NCI-H524 treated with DMSO at 0.1 percent for 48 hours (cell line): ENCODE results near the gene HHIPL1.

Experiments
- DNase-seq: peaks from one replicate; lab custom pipeline; 2025; lab: John Stamatoyannopoulos, UW

HHIPL1 gene

GRCh38 chr14:99689266-99690236 is 44.6 kb downstream of the HHIPL1 start:
- no peak for DNase-seq

GRCh38 chr14:99690636-99691035 is 45.7 kb downstream of the HHIPL1 start:
- DNase-seq = no peak

GRCh38 chr14:99691111-99691885 is 46.4 kb downstream of the HHIPL1 start:
- DNase-seq = no peak

- DNase-seq = no peak
Observed at GRCh38 chr14:99693918-99694317, 49.0 kb downstream of the HHIPL1 start.

DNA sequence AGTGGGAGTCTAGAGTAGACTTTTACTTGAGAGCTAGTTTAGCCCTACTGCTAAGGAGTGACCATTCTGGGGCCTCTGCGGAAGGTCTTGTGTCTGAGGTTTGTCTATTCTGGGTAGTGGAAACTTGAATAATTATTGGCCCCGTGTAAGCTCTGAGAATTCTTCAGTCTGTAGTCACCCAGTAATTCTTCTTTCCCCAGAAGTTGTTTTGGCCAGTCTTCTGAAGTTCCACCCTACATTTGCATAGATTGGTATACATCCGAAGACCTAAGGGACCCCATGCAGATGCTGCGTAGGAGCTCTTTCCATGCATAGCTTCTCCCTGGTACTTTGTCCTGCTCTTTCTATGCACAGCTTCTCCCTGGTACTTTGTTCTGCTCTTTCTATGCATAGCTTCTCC is 52.0 kb downstream of the HHIPL1 start:
- no peak for DNase-seq

DNA sequence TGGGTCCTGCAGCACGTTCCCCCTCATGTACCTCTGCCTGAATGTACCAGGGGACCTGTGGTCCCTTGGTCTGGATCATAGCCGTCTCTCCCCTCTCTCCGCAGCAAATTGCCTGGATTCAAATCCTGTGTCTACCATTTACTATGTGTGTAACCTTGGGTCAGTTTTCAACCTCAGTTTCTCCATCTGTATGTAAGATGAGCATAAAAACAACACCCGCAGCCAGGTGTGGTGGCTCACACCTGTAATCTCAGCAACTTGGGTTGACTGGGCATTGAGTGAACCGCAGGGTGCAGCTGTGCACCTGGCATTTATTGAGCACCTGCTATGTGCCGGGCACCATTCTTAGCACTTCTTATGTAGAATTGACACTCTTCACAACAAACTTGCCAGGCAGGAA is 53.3 kb downstream of the HHIPL1 start:
- DNase-seq = no peak

GRCh38 chr14:99698642-99699041 is 53.7 kb downstream of the HHIPL1 start:
- DNase-seq = no peak

DNA sequence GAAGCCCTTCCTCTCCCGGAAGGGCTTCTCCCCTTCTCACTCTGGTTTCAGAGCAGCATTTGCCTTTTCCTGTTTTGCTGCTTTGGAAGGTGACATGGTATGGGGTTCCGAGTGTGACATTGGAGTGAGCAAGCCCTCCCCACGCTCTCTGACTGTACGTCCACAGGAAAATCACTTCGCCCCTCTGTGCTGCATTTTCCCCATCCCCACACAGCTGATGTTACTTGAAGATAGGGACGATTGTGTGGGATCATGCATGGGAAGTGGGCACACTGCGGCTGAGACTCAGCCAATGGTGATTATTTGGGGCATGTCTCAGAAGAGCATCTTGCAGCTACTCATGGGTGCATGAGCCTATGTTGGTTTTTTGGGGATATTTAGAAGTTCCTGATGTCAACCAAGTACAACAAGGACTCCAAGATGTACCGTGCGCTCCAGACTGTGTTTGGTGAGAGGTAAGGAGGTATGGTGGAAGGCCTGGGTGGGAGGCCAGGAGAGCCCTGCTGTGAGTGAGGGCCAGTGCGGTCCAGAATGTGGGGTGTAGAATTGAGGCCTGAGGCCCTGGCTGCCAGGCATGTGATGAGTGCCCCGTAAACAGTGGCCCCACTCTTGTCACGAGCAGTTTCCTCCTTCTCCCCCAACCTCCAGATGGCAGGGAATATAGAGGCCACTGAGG is 54.3 kb downstream of the HHIPL1 start:
- DNase-seq = no peak

DNA sequence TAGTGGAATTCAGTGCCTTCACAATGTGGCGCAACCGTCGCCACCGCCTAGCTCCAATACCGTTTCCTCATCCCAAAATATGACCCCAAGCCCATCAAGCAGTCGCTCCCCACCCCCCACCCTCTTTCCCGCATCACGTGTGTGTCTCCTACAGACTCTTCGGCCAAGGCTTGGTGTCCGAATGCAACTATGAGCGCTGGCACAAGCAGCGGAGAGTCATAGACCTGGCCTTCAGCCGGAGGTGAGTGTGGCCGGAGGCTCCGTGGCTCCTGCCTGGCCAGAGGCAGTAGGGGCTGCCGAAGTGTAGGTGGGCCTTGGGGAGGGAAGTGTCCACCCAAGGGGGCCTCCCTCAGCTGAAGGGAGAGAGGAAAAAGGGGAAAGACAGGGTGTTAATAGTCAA is 54.9 kb downstream of the HHIPL1 start:
- no peak for DNase-seq

DNA sequence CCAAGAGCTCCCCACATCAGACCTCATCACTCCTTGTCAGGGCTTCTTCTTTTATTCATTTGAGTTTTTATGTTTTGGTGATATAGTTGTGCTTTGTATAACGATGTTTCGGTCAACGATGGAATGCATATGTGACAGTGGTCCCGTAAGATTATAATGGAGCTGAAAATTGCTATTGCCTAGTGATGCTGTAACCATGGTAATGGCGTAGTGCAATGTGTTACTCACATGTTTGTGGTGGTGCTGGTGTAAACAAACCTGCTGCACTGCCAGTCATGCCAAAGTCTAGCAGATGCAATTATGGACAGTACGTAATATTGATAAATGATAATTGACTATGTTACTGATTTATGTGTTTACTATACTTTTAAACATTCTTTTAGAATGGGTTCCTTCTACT is 55.5 kb downstream of the HHIPL1 start:
- no peak for DNase-seq

DNA sequence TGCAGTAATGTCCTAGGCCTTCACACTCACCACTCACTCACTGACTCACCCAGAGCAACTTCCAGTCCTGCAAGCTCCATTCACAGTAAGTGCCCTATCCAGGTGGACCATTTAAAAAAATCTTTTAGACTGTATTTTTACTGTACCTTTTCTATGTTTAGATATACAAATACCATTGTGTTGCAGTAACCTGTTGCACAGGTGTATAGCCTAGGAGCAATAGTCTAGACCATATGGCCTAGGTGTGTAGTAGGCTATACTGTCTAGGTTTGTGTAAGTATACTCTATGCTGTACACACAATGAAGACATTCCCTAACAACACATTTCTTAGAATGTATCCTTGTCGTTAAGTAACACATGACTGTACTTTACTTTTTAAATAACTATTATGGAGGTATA is 56.3 kb downstream of the HHIPL1 start:
- DNase-seq = no peak

DNA sequence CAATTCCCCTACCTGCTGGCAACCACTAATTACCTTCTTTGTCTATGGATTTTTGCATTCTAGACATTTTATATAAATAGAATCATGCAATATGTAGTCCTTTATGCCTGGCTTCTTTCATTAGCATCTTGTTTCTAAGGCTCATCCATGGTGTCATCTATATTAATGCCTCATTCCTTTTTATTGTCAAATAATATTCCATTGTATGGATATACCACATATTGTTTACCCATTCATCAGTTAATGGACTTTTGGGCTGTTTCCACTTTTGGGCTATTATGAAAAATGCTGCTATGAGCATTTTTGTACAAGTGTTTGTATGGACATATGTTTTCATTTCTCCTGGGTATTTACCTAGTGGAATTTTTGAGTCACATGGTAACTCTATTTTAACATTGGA is 57.2 kb downstream of the HHIPL1 start:
- no peak for DNase-seq

- DNase-seq = no peak
Observed at GRCh38 chr14:99703381-99703780, 58.5 kb downstream of the HHIPL1 start.

- DNase-seq = no peak
Observed at GRCh38 chr14:99704037-99704436, 59.1 kb downstream of the HHIPL1 start.

DNA sequence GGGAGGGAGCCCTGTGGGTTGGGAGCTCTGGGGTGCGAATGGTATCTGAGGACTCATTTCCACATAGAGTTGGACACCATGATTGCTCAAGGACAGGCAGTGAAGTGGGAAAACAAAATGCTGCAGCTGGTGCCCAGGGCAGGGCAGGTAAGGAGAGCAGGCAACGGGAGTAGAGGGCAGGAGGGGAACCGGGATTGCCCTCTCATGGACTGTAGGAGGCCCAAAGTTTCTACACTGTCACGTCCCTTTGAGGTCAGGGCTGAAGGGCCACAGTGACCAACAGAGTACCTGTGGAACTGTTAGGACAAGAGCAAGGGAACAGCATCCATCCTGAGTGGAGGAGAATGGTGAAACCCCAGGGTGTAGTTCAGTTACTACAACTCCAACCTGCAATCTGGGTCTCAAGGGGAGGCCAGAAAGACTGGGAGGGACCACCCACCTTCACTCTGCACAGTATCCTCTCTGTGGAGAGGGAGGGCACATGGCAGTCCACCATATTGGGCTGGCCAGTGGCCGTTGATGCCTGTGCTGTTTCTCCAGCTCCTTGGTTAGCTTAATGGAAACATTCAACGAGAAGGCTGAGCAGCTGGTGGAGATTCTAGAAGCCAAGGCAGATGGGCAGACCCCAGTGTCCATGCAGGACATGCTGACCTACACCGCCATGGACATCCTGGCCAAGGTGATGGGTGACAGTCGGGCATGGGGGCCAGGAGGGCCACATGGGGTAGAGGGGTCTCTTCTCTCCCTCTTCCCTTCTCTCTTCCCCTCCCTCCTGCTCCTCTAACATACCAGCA is 61.4 kb downstream of the HHIPL1 start:
- no peak for DNase-seq

GRCh38 chr14:99707420-99707819 is 62.5 kb downstream of the HHIPL1 start:
- no peak for DNase-seq

DNA sequence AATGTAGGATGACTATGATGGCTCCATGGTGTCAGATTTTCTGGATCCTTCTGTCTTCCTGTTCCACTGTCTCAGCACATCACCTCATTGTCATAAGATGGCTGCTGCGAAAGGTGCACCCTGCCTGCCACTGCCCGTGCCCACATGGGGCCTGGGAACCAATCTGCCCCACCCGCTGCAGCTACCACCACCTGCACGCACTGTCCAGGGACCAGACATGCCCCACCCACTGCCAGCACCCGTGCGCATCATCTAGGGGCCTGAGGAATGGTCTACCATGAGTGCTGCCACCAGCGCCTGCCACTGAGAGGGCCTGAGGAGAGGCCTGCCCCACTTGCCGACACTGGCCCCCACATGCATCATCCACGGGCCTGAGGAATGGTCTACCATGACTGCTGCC is 63.0 kb downstream of the HHIPL1 start:
- DNase-seq = no peak

DNA sequence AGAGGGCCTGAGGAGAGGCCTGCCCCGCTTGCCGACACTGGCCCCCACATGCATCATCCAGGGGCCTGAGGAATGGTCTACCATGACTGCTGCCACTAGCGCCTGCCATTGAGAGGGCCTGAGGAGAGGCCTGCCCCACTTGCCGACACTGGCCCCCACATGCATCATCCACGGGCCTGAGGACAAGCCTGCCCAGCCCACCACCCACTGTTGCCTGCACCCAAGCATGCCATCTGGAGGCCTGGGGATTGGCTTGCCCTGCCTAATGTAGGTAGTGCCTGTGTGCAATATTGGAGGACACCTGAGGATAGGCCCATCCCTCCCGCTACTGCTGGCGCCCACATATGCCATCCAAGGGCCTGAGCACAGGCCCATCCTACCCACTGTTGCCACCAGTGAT is 63.5 kb downstream of the HHIPL1 start:
- DNase-seq = no peak

GRCh38 chr14:99713972-99714371 is 69.0 kb downstream of the HHIPL1 start:
- DNase-seq = no peak

GRCh38 chr14:99715266-99716000 is 70.5 kb downstream of the HHIPL1 start:
- DNase-seq = no peak
